SK-N-SH (cell line): ENCODE results near the gene CDH15. TPM values are rescaled to one million over a fixed set of nuclear protein-coding genes. Genes with fewer than 3 reads are reported as not detected.

Source experiments
- CTCF ChIA-PET: fragments of 300-600, 350-600 bp; formaldehyde crosslinking; extraction: SDS; loops from one replicate; lab custom pipeline; 2021; lab: Yijun Ruan, JAX
- POLR2A ChIA-PET: fragments of 350-600 bp; sonication (Branson Sonifier 250); formaldehyde crosslinking; extraction: SDS; loops from one replicate; lab custom pipeline; 2020; ENCODE audit warnings: antibody characterized with exemption, inconsistent platforms; lab: Yijun Ruan, JAX
- DNase-seq: peaks from one replicate; pipeline ENCODE4 v3.0.0; 2012
- H2AFZ ChIP-seq: fragments of 200-600 bp; sonication (generic); 2 replicates; pipeline ENCODE4 v1.8.1; 2016; ENCODE audit warnings: antibody characterized with exemption, mild to moderate bottlenecking, low read depth
- H3F3A ChIP-seq: fragments of 200-600 bp; sonication (generic); replicated peaks from 2 replicates; pipeline ENCODE3; 2016; ENCODE audit warnings: antibody characterized with exemption, mild to moderate bottlenecking; ENCODE audit not compliant: insufficient read depth
- H3K27ac ChIP-seq, 2 experiments: fragments of 200-500 bp in 1 of 2; fragments of 200-600 bp in 1 of 2; sonication (Bioruptor generic) in 1 of 2; sonication (generic), shearing (Covaris generic) in 1 of 2; 2 replicates each; pipeline versions ENCODE4 v1.5.1 to v1.6.1; 2014 to 2016; ENCODE audit warnings: low read depth in 2 of 2, inconsistent platforms in 1 of 2, low read length in 1 of 2, mild to moderate bottlenecking in 1 of 2, mixed read lengths in 1 of 2
- H3K27me3 ChIP-seq: fragments of 200-600 bp; sonication (generic), shearing (Covaris generic); 2 replicates; pipeline ENCODE4 v1.6.1; 2016; ENCODE audit warnings: mixed run types; ENCODE audit not compliant: insufficient read depth
- H3K36me3 ChIP-seq, 2 experiments: fragments of 200-500 bp in 1 of 2; fragments of 200-600 bp in 1 of 2; sonication (Bioruptor generic) in 1 of 2; sonication (generic) in 1 of 2; replicated peaks in 1 of 2; 2 replicates each; pipeline versions ENCODE3 to v1.5.1; 2014 to 2016; ENCODE audit warnings: low read length in 1 of 2, mild to moderate bottlenecking in 1 of 2; ENCODE audit not compliant: insufficient read depth in 2 of 2, control insufficient read depth in 1 of 2
- H3K4me1 ChIP-seq, 2 experiments: fragments of 200-500 bp in 1 of 2; fragments of 200-600 bp in 1 of 2; sonication (Bioruptor generic) in 1 of 2; sonication (generic), shearing (Covaris generic) in 1 of 2; 2 replicates each; pipeline versions ENCODE4 v1.5.1 to v1.6.1; 2014 to 2016; ENCODE audit warnings: low read depth in 1 of 2, low read length in 1 of 2, mixed run types in 1 of 2; ENCODE audit not compliant: insufficient read depth in 2 of 2, control insufficient read depth in 1 of 2
- H3K4me2 ChIP-seq: fragments of 200-600 bp; sonication (generic), shearing (Covaris generic); 2 replicates; pipeline ENCODE4 v1.6.1; 2017; ENCODE audit warnings: mixed run types
- H3K4me3 ChIP-seq, 2 experiments: fragments of 200-500 bp in 1 of 2; fragments of 200-600 bp in 1 of 2; sonication (Bioruptor generic) in 1 of 2; sonication (generic), shearing (Covaris generic) in 1 of 2; 2 replicates each; pipeline versions ENCODE4 v1.5.1 to v1.8.1; 2014 to 2016; ENCODE audit warnings: low read depth in 2 of 2, inconsistent platforms in 1 of 2, low read length in 1 of 2, mild to moderate bottlenecking in 1 of 2, mixed read lengths in 1 of 2, moderate library complexity in 1 of 2
- H3K79me2 ChIP-seq: fragments of 200-600 bp; sonication (generic); 2 replicates; pipeline ENCODE4 v1.8.1; 2017; ENCODE audit warnings: mild to moderate bottlenecking; ENCODE audit not compliant: insufficient read depth
- H3K9ac ChIP-seq: fragments of 200-600 bp; sonication (generic); 2 replicates; pipeline ENCODE4 v1.6.1; 2017; ENCODE audit warnings: mixed run types
- H3K9me2 ChIP-seq: fragments of 200-600 bp; sonication (generic); 2 replicates; pipeline ENCODE4 v1.6.1; 2017; ENCODE audit warnings: mixed run types
- H3K9me3 ChIP-seq: fragments of 200-600 bp; sonication (generic); 2 replicates; pipeline ENCODE4 v1.6.1; 2017; ENCODE audit warnings: mixed run types, mild to moderate bottlenecking, moderate library complexity
- H4K20me1 ChIP-seq: fragments of 200-600 bp; sonication (generic); 2 replicates; pipeline ENCODE4 v1.6.1; 2017; ENCODE audit warnings: mild to moderate bottlenecking, mixed run types; ENCODE audit not compliant: insufficient read depth
- CHD2 ChIP-seq: fragments of 150-350 bp; IDR thresholded peaks from 2 replicates; pipeline ENCODE4 v1.6.1; 2018; ENCODE audit warnings: low read length; ENCODE audit not compliant: partially characterized antibody
- EP300 ChIP-seq, 2 experiments: IDR thresholded peaks; 2 replicates each; pipeline versions ENCODE4 v1.4.0 to v1.6.1; 2012; ENCODE audit warnings: borderline replicate concordance in 1 of 2, low read depth in 1 of 2, low read length in 1 of 2
- EZH2phosphoT487 ChIP-seq: fragments of 200-600 bp; sonication (generic); IDR thresholded peaks from 2 replicates; pipeline ENCODE4 v1.6.1; 2017; ENCODE audit warnings: low read depth, mixed run types, mild to moderate bottlenecking, antibody characterized with exemption, moderate library complexity, borderline replicate concordance
- FOXJ3 ChIP-seq: sonication (generic); formaldehyde crosslinking; IDR thresholded peaks from 2 replicates; pipeline ENCODE4 v1.5.1; 2020; ENCODE audit warnings: mild to moderate bottlenecking, missing genetic modification reagents
- FOXM1 ChIP-seq: IDR thresholded peaks from 2 replicates; pipeline ENCODE4 v1.4.0; 2012; ENCODE audit warnings: low read depth, mild to moderate bottlenecking
- GATA2 ChIP-seq: sonication (generic); formaldehyde crosslinking; IDR thresholded peaks from 2 replicates; pipeline ENCODE4 v1.5.0; 2020; ENCODE audit warnings: mild to moderate bottlenecking, missing genetic modification reagents
- JUND ChIP-seq: IDR thresholded peaks from 2 replicates; pipeline ENCODE4 v1.4.0; 2012
- MXI1 ChIP-seq: IDR thresholded peaks from 2 replicates; pipeline ENCODE4 v1.6.1; 2012; ENCODE audit warnings: mild to moderate bottlenecking, low read depth, low read length, improper control_type of control experiment
- NFIC ChIP-seq: IDR thresholded peaks from 2 replicates; pipeline ENCODE4 v1.4.0; 2012; ENCODE audit warnings: borderline replicate concordance
- POLR2AphosphoS5 ChIP-seq: IDR thresholded peaks from 2 replicates; pipeline ENCODE4 v1.6.1; 2012; ENCODE audit warnings: low read depth, low read length
- RAD21 ChIP-seq: IDR thresholded peaks from 2 replicates; pipeline ENCODE4 v1.6.1; 2012; ENCODE audit warnings: mild to moderate bottlenecking, low read length
- RFX5 ChIP-seq: IDR thresholded peaks from 2 replicates; pipeline ENCODE4 v1.6.1; 2012; ENCODE audit warnings: mild to moderate bottlenecking, improper control_type of control experiment, low read length
- RXRA ChIP-seq: IDR thresholded peaks from 2 replicates; pipeline ENCODE4 v1.4.0; 2012; ENCODE audit warnings: low read depth, mild to moderate bottlenecking, borderline replicate concordance
- SIN3A ChIP-seq: IDR thresholded peaks from 2 replicates; pipeline ENCODE4 v1.6.1; 2012; ENCODE audit warnings: low read depth, mild to moderate bottlenecking, low read length, moderate library complexity, borderline replicate concordance
- SMC3 ChIP-seq: IDR thresholded peaks from 2 replicates; pipeline ENCODE4 v1.6.1; 2012; ENCODE audit warnings: low read depth, low read length, improper control_type of control experiment
- TCF12 ChIP-seq: IDR thresholded peaks from 2 replicates; pipeline ENCODE4 v1.4.0; 2012
- TEAD4 ChIP-seq: IDR thresholded peaks from 2 replicates; pipeline ENCODE4 v1.4.0; 2012; ENCODE audit warnings: mild to moderate bottlenecking, borderline replicate concordance; ENCODE audit not compliant: insufficient read depth
- YY1 ChIP-seq: IDR thresholded peaks from 2 replicates; pipeline ENCODE4 v1.4.0; 2012; ENCODE audit warnings: low read depth, mild to moderate bottlenecking
- ZBTB33 ChIP-seq: IDR thresholded peaks from 2 replicates; pipeline ENCODE4 v1.4.0; 2012; ENCODE audit warnings: low read depth, borderline replicate concordance
- WGBS: methylation state at CpG from one replicate; pipeline ENCODE4 v1.1.6; 2017; ENCODE audit warnings: low lambda C conversion rate; 5-methylcytosine and 5-hydroxymethylcytosine counted together
- polyA plus RNA-seq, 3 experiments: library from polyadenylated mRNA; depleted of rRNA; stranded (reverse); fragments of >200 nt; gene quantifications; 2 replicates each; pipeline ENCODE4 v1.2.3, GENCODE V29; 2012
- TF ChIP-seq, protein P1 (sequence below): IDR thresholded peaks from 2 replicates; pipeline ENCODE4 v1.6.1; 2012; ENCODE audit warnings: mild to moderate bottlenecking, low read depth, low read length, moderate library complexity
- TF ChIP-seq, protein P2 (sequence below): fragments of 150-350 bp; IDR thresholded peaks from 2 replicates; pipeline ENCODE4 v1.6.1; 2017; ENCODE audit warnings: antibody characterized with exemption, low read length, low read depth, borderline replicate concordance
- TF ChIP-seq, protein P3 (sequence below): IDR thresholded peaks from 2 replicates; pipeline ENCODE4 v1.4.0; 2012; ENCODE audit warnings: low read depth
- TF ChIP-seq, protein P4 (sequence below): fragments of 150-350 bp; IDR thresholded peaks from 2 replicates; pipeline ENCODE4 v1.6.1; 2016; ENCODE audit warnings: mild to moderate bottlenecking, low read depth, low read length

The CDH15 gene
- polyA plus RNA-seq, 1 of the 3 experiments (the other 2 are of a cell fraction) = 0.03 TPM

DNA sequence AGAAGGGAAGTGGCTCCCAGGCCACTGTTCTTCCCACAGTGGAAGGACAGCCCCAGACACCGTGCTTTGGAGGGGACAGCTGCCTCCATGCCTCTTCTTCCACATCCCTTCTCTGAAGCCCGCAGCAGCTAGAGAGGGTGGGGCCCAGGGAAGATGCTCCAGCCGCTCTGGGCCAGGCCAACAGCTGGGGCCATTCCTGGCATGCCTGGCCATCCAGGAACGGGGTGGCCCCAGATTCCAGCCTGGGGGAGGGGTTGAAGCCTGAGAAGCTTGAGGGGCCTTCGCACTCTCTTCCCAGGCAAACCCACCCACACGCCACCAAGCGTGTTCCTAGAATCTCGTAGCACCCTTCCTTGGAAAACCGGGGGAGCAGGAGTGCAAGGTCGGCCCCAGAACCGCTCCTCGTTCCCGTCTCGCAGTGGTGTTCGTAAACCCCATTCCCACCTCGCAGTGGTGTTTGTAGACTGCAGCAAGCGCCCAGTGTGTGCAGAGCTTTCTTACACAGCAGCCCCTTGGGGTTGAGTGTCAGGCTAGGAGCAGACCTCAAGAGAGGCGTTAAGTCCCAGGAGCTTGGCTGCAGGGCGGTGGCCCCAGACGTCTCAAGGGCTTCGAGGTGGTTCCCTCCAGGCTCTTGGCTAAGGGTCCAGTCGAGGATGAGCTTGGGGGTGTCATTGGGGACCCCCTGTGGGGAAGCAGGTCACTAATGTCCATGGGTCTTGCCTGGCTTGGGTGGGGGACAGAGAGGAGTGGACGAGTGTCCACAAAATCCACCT lies 2.7 kb downstream of the CDH15 start (continued):
- TF ChIP-seq, protein P1, sequence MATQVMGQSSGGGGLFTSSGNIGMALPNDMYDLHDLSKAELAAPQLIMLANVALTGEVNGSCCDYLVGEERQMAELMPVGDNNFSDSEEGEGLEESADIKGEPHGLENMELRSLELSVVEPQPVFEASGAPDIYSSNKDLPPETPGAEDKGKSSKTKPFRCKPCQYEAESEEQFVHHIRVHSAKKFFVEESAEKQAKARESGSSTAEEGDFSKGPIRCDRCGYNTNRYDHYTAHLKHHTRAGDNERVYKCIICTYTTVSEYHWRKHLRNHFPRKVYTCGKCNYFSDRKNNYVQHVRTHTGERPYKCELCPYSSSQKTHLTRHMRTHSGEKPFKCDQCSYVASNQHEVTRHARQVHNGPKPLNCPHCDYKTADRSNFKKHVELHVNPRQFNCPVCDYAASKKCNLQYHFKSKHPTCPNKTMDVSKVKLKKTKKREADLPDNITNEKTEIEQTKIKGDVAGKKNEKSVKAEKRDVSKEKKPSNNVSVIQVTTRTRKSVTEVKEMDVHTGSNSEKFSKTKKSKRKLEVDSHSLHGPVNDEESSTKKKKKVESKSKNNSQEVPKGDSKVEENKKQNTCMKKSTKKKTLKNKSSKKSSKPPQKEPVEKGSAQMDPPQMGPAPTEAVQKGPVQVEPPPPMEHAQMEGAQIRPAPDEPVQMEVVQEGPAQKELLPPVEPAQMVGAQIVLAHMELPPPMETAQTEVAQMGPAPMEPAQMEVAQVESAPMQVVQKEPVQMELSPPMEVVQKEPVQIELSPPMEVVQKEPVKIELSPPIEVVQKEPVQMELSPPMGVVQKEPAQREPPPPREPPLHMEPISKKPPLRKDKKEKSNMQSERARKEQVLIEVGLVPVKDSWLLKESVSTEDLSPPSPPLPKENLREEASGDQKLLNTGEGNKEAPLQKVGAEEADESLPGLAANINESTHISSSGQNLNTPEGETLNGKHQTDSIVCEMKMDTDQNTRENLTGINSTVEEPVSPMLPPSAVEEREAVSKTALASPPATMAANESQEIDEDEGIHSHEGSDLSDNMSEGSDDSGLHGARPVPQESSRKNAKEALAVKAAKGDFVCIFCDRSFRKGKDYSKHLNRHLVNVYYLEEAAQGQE = no peak
- TF ChIP-seq TEAD4 (no peak), JUND (no peak), RFX5 (no peak), GATA2 (CRISPR knock-in tag) (no peak), SIN3A (no peak), FOXJ3 (CRISPR knock-in tag) (no peak), RAD21 (no peak)
- TF ChIP-seq, protein P2, sequence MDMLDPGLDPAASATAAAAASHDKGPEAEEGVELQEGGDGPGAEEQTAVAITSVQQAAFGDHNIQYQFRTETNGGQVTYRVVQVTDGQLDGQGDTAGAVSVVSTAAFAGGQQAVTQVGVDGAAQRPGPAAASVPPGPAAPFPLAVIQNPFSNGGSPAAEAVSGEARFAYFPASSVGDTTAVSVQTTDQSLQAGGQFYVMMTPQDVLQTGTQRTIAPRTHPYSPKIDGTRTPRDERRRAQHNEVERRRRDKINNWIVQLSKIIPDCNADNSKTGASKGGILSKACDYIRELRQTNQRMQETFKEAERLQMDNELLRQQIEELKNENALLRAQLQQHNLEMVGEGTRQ = no peak

GRCh38 chr16:89174877-89175276 lies 3.3 kb downstream of the CDH15 start:
- Histone ChIP-seq H4K20me1 (0 out of 2 replicates have a peak, but pooled peaks cover 7% of the 10 kb centered on the region), H3K4me2 (no peak overlapping the region), H3K36me3 (no peaks in the 10 kb centered on the region), H3K9ac (no peak overlapping the region), H3K79me2 (no peaks in the 10 kb centered on the region), H3K27me3 (peaks cover 44% of the 10 kb centered on the region; the same call in 1 of the 2 replicates), H2AFZ (no peak overlapping the region), H3K4me1 (peaks cover 0 to 18% of the 10 kb centered on the region in 2 experiments; a peak in 1 of 4 replicates), H3K27ac (no peak overlapping the region), H3K9me2 (no peaks in the 10 kb centered on the region), H3F3A (no peaks in the 10 kb centered on the region), H3K9me3 (no peaks in the 10 kb centered on the region), H3K4me3 (no peak overlapping the region)
- no peak for DNase-seq
- POLR2A ChIA-PET = no interaction called here
- CTCF ChIA-PET = interaction anchor here (1.3 to 2.9 kb wide), 3 partner anchors 10 to 438 kb away, joined by 4 to 10 read pairs (median 10); no protein-coding TSS in a partner anchor
- WGBS = 61% methylated on average over 8 of the region's 14 CpGs
- no peak for TF ChIP-seq FOXM1
- TF ChIP-seq ZBTB33 = no peak
- no peak for TF ChIP-seq EP300 (IDR thresholded peaks at IDR 0.05; ENCODE audit: borderline replicate concordance in 1 of 2, low read depth in 1 of 2, low read length in 1 of 2)
- TF ChIP-seq SIN3A = no peak
- TF ChIP-seq, protein P3, sequence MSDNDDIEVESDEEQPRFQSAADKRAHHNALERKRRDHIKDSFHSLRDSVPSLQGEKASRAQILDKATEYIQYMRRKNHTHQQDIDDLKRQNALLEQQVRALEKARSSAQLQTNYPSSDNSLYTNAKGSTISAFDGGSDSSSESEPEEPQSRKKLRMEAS = no peak
- TF ChIP-seq POLR2AphosphoS5 = no peak
- TF ChIP-seq JUND = no peak
- TF ChIP-seq EZH2phosphoT487 = no peak
- TF ChIP-seq RXRA = no peak
- TF ChIP-seq, protein P4, sequence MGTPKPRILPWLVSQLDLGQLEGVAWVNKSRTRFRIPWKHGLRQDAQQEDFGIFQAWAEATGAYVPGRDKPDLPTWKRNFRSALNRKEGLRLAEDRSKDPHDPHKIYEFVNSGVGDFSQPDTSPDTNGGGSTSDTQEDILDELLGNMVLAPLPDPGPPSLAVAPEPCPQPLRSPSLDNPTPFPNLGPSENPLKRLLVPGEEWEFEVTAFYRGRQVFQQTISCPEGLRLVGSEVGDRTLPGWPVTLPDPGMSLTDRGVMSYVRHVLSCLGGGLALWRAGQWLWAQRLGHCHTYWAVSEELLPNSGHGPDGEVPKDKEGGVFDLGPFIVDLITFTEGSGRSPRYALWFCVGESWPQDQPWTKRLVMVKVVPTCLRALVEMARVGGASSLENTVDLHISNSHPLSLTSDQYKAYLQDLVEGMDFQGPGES = no peak
- TF ChIP-seq NFIC = no peak
- TF ChIP-seq YY1 = no peak
- no peak for TF ChIP-seq GATA2 (CRISPR knock-in tag)
- no peak for TF ChIP-seq SMC3
- no peak for TF ChIP-seq TEAD4
- TF ChIP-seq TCF12 = no peak
- no peak for TF ChIP-seq MXI1
- TF ChIP-seq CHD2 = no peak
